ENCODE data around the gene NBPF8.
"Not testable (repeated sequence)": the region's sequence is repeated elsewhere in the genome, so short reads cannot be mapped to it uniquely, and the experiment has no call there.

The NBPF8 gene

GRCh38 chr1:120414911-120415480 is at the start of gene NBPF8:
Gene NBPF8, plus strand, starts transcription at chr1:120415035. Its CDS starts 21,488 bp downstream, at chr1:120436523.
- peak within 1 kb of the TSS; percentile 91 to 96 (median 93) for H3K4me3 Mint-ChIP-seq
- peak within 1 kb of the TSS; percentile 67 to 78 (median 73) for H3K27ac Mint-ChIP-seq
- not testable (repeated sequence) for H3K36me3 Mint-ChIP-seq (ENCODE audit: low read depth); H3K27me3 Mint-ChIP-seq (ENCODE audit: low read depth); H3K4me1 Mint-ChIP-seq; H3K9me3 Mint-ChIP-seq

- H3K4me1 Mint-ChIP-seq; H3K9me3 Mint-ChIP-seq; H3K27me3 Mint-ChIP-seq (ENCODE audit: low read depth); H3K36me3 Mint-ChIP-seq (ENCODE audit: low read depth); H3K4me3 Mint-ChIP-seq; H3K27ac Mint-ChIP-seq: not testable (repeated sequence)
Observed at GRCh38 chr1:120367709-120368108, 47.1 kb upstream of the NBPF8 start.

- not testable (repeated sequence) for H3K4me3 Mint-ChIP-seq; H3K27me3 Mint-ChIP-seq (ENCODE audit: low read depth); H3K9me3 Mint-ChIP-seq
Observed at GRCh38 chr1:120386651-120387050, 28.2 kb upstream of the NBPF8 start.

GRCh38 chr1:120388597-120389126 is 26.2 kb upstream of the NBPF8 start:
- H3K4me3 Mint-ChIP-seq; H3K9me3 Mint-ChIP-seq; H3K4me1 Mint-ChIP-seq; H3K27ac Mint-ChIP-seq; H3K36me3 Mint-ChIP-seq (ENCODE audit: low read depth); H3K27me3 Mint-ChIP-seq (ENCODE audit: low read depth): not testable (repeated sequence)

More at GRCh38 chr1:120386651-120387050, 28.2 kb upstream of the NBPF8 start:
- H3K36me3 Mint-ChIP-seq (ENCODE audit: low read depth); H3K27ac Mint-ChIP-seq; H3K4me1 Mint-ChIP-seq: not testable (repeated sequence)

GRCh38 chr1:120391365-120391764 is 23.5 kb upstream of the NBPF8 start:
- H3K27me3 Mint-ChIP-seq (ENCODE audit: low read depth); H3K27ac Mint-ChIP-seq; H3K9me3 Mint-ChIP-seq; H3K36me3 Mint-ChIP-seq (ENCODE audit: low read depth); H3K4me3 Mint-ChIP-seq; H3K4me1 Mint-ChIP-seq: not testable (repeated sequence)

- TF ChIP-seq CTCF (IDR thresholded peaks at IDR 0.05; ENCODE audit: unreplicated experiment in 3 of 3): peak in 1 of 3 experiments; percentile 19
- H3K27me3 Mint-ChIP-seq (ENCODE audit: low read depth); H3K36me3 Mint-ChIP-seq (ENCODE audit: low read depth); H3K27ac Mint-ChIP-seq; H3K4me1 Mint-ChIP-seq; H3K9me3 Mint-ChIP-seq: not testable (repeated sequence)
- H3K4me3 Mint-ChIP-seq: peak overlapping the region in 1 of 3 experiments; percentile 19
Observed at GRCh38 chr1:120393316-120394232, 21.3 kb upstream of the NBPF8 start.

- H3K36me3 Mint-ChIP-seq (ENCODE audit: low read depth): not testable (repeated sequence)
Observed at GRCh38 chr1:120405348-120405747, 9.5 kb upstream of the NBPF8 start.

GRCh38 chr1:120414451-120414850 is 384 bp upstream of the NBPF8 start:
- H3K4me3 Mint-ChIP-seq; H3K36me3 Mint-ChIP-seq (ENCODE audit: low read depth); H3K4me1 Mint-ChIP-seq; H3K9me3 Mint-ChIP-seq; H3K27me3 Mint-ChIP-seq (ENCODE audit: low read depth); H3K27ac Mint-ChIP-seq: not testable (repeated sequence)

More at GRCh38 chr1:120405348-120405747, 9.5 kb upstream of the NBPF8 start:
- H3K4me3 Mint-ChIP-seq; H3K27ac Mint-ChIP-seq; H3K4me1 Mint-ChIP-seq; H3K27me3 Mint-ChIP-seq (ENCODE audit: low read depth); H3K9me3 Mint-ChIP-seq: not testable (repeated sequence)

- H3K9me3 Mint-ChIP-seq; H3K27me3 Mint-ChIP-seq (ENCODE audit: low read depth); H3K4me1 Mint-ChIP-seq; H3K36me3 Mint-ChIP-seq (ENCODE audit: low read depth): not testable (repeated sequence)
- Mint-ChIP-seq H3K4me3 (peak overlapping the region; percentile 91 to 96 (median 93)), H3K27ac (peak overlapping the region; percentile 67 to 78 (median 73))
Observed at GRCh38 chr1:120415492-120415961, 692 bp downstream of the NBPF8 start.

GRCh38 chr1:120425063-120425462 is 10.2 kb downstream of the NBPF8 start:
- H3K27ac Mint-ChIP-seq; H3K9me3 Mint-ChIP-seq; H3K4me3 Mint-ChIP-seq; H3K36me3 Mint-ChIP-seq (ENCODE audit: low read depth); H3K27me3 Mint-ChIP-seq (ENCODE audit: low read depth); H3K4me1 Mint-ChIP-seq: not testable (repeated sequence)

GRCh38 chr1:120431626-120432025 is 16.8 kb downstream of the NBPF8 start:
- not testable (repeated sequence) for H3K4me1 Mint-ChIP-seq; H3K36me3 Mint-ChIP-seq (ENCODE audit: low read depth); H3K9me3 Mint-ChIP-seq; H3K4me3 Mint-ChIP-seq; H3K27me3 Mint-ChIP-seq (ENCODE audit: low read depth)
- H3K27ac Mint-ChIP-seq: peak overlapping the region in 1 of 3 experiments; percentile 52

GRCh38 chr1:120433831-120434230 is 19.0 kb downstream of the NBPF8 start:
- H3K27me3 Mint-ChIP-seq (ENCODE audit: low read depth); H3K4me1 Mint-ChIP-seq; H3K36me3 Mint-ChIP-seq (ENCODE audit: low read depth); H3K27ac Mint-ChIP-seq; H3K9me3 Mint-ChIP-seq; H3K4me3 Mint-ChIP-seq: not testable (repeated sequence)
